Neuron (in vitro differentiated cells): Measurements from ENCODE around the gene PIAS4.
"Not testable (repeated sequence)": the region's sequence is repeated elsewhere in the genome, so short reads cannot be mapped to it uniquely, and the experiment has no call there.

Experiments
- H2AFZ ChIP-seq: one replicate; pipeline ENCODE4 v1.6.1; 2013; ENCODE audit warnings: low read depth, mild to moderate bottlenecking, inconsistent platforms, low read length, moderate library complexity
- H3K27me3 ChIP-seq: one replicate; pipeline ENCODE4 v1.6.1; 2013; ENCODE audit warnings: low read length; ENCODE audit not compliant: insufficient read depth
- H3K36me3 ChIP-seq: one replicate; pipeline ENCODE4 v1.6.1; 2013; ENCODE audit warnings: low read length; ENCODE audit not compliant: insufficient read depth
- H3K4me1 ChIP-seq: one replicate; pipeline ENCODE4 v1.6.1; 2013; ENCODE audit warnings: low read length; ENCODE audit not compliant: insufficient read depth
- H3K4me3 ChIP-seq: 2 replicates; pipeline ENCODE4 v1.5.1; 2013; ENCODE audit warnings: mild to moderate bottlenecking, low read length, moderate library complexity
- H3K9me3 ChIP-seq: one replicate; pipeline ENCODE4 v1.6.1; 2013; ENCODE audit warnings: low read length

PIAS4 gene

GRCh38 chr19:4007021-4007835 is at the start of gene PIAS4:
Gene PIAS4 (plus strand): TSS chr19:4007736. CDS start chr19:4007761, 25 bp downstream.
- Histone ChIP-seq H3K4me3 (peak within 1 kb of the TSS; percentile 98), H3K9me3 (no peaks in the 10 kb centered on the region), H2AFZ (peak within 1 kb of the TSS; percentile 58), H3K4me1 (peaks cover 27% of the 10 kb centered on the region), H3K27me3 (no peaks in the 10 kb centered on the region), H3K36me3 (peaks cover 5% of the 10 kb centered on the region)

DNA sequence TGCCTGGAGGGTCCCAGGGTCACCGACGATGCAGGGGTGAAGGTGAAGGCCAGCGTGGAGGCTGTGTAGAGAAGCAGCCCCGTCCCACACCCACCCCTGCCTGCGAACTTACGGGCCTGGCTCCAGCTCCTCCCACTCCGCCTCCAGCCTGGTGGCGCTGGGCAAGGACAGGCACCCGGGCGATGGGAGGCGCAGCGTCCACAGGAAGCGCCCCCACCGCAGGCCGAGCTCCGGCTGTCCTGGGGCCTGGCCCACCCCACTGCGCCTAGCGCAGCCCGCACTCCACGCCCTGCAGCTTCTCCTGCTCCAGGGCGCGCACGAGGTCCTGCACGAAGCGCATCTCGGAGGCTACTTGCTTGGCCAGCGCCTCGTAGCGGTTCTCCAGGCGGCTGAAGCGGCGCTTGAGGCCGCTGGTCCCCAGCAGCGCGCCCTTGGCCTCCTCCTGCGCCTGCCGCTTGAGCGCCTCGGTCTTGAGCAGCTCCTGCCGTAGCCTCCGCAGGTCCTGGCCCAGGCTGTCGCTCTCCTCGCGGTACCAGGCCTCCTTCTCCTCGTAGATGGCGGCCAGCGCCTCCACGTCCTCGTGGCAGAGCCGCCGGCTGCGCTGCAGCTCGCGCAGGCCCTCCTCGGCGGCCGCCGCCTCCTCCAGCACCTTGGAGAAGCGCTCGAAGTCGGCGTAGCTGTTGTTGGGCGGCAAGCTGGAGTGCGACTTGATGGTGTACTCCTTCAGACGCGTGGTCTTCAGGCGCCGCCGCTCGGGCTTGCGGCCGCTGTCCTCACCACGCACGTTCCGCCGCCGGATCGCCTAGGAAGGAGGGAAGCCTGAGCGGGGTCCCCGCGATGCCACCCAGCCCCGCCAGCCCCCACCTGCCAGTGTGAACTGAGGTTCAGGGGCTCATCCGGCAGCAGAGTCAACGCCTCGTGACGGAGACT is 48.4 kb upstream of the PIAS4 start:
- Histone ChIP-seq H3K4me1 (no peaks in the 10 kb centered on the region), H3K4me3 (no peak overlapping the region), H2AFZ (no peak overlapping the region), H3K27me3 (no peaks in the 10 kb centered on the region), H3K9me3 (no peaks in the 10 kb centered on the region), H3K36me3 (peaks cover 58% of the 10 kb centered on the region)

DNA sequence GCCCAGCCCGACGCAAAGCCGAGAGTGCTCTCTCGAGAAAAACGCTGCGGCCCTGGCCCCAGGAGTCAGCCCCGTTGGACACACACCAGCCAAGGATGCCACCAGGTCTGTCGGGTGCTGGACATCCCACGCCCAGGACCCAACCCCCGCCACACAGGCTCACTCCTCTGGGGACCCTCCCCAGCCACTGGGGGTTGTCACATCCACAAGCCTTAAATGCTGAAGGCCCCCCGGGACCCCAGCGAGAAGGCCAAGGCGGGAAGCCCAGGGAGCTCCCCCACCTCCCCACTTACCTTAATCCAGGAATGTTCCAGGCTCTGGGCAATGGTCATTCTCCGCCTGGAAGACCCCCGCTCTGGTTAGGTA is 47.8 kb upstream of the PIAS4 start:
- Histone ChIP-seq H2AFZ (no peak overlapping the region), H3K4me3 (no peak overlapping the region), H3K4me1 (no peaks in the 10 kb centered on the region), H3K9me3 (no peaks in the 10 kb centered on the region), H3K36me3 (peaks cover 64% of the 10 kb centered on the region), H3K27me3 (no peaks in the 10 kb centered on the region)

DNA sequence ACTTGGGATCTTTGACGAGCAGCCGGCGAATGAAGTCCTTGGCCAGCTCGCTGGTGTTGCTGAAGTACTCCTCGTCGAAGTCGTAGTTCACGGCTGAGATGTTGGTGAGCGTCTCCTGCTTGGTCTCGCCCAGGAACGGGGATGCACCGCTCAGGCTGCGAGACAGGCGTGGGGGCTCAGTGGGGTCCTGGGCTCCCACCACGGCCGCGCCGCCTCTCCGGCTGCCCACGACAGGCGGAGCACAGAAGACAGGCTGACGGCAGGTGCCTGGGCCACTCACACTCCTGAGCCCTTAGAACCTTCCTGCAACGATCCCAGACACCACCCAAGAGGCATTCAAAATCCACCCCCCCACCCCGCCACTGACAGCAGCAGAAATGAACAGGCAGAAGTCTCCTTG is 46.5 kb upstream of the PIAS4 start:
- H3K4me1 ChIP-seq = no peaks in the 10 kb centered on the region
- no peaks in the 10 kb centered on the region for H3K27me3 ChIP-seq
- no peaks in the 10 kb centered on the region for H3K9me3 ChIP-seq
- H3K4me3 ChIP-seq = no peak overlapping the region
- H2AFZ ChIP-seq = no peak overlapping the region
- H3K36me3 ChIP-seq = peaks cover 73% of the 10 kb centered on the region

- no peak overlapping the region for H3K4me3 ChIP-seq
- peaks cover 9% of the 10 kb centered on the region for H3K4me1 ChIP-seq
- H2AFZ ChIP-seq = no peak overlapping the region
- no peaks in the 10 kb centered on the region for H3K9me3 ChIP-seq
- H3K36me3 ChIP-seq = peaks cover 79% of the 10 kb centered on the region
- H3K27me3 ChIP-seq = no peaks in the 10 kb centered on the region
These were observed 43.9 kb upstream of the PIAS4 start for GRCh38 chr19:3963458-3964255.

GRCh38 chr19:3964256-3965194 is 43.0 kb upstream of the PIAS4 start:
- Histone ChIP-seq H3K27me3 (no peaks in the 10 kb centered on the region), H3K36me3 (peaks cover 70% of the 10 kb centered on the region)

GRCh38 chr19:3966051-3967017 is 41.2 kb upstream of the PIAS4 start:
- Histone ChIP-seq H3K4me3 (no peak overlapping the region), H3K4me1 (peaks cover 25% of the 10 kb centered on the region), H3K9me3 (no peaks in the 10 kb centered on the region), H2AFZ (no peak overlapping the region), H3K27me3 (no peaks in the 10 kb centered on the region), H3K36me3 (peaks cover 59% of the 10 kb centered on the region)

More at GRCh38 chr19:3964256-3965194, 43.0 kb upstream of the PIAS4 start:
- Histone ChIP-seq H3K4me1 (peaks cover 18% of the 10 kb centered on the region), H2AFZ (no peak overlapping the region), H3K9me3 (no peaks in the 10 kb centered on the region), H3K4me3 (no peak overlapping the region)

DNA sequence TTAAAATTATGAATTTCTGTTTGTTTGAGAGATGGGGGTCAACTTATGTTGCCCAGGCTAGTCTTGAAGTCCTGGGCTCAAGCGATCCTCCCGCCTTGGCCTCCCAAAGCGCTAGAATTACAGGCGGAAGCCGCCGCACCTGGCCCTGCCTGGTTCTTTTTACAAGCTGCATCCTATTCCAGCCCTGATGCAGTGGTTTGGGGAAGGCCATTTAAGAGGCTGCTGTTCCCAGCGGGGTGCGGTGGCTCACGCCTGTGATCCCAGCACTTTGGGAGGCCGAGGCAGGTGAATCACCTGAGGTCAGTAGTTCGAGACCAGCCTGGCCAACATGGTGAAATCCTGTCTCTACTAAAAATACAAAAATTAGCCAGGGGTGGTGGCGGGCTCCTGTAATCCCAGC is 39.6 kb upstream of the PIAS4 start:
- H3K36me3 ChIP-seq = peaks cover 47% of the 10 kb centered on the region
- not testable (repeated sequence) for H3K9me3 ChIP-seq

DNA sequence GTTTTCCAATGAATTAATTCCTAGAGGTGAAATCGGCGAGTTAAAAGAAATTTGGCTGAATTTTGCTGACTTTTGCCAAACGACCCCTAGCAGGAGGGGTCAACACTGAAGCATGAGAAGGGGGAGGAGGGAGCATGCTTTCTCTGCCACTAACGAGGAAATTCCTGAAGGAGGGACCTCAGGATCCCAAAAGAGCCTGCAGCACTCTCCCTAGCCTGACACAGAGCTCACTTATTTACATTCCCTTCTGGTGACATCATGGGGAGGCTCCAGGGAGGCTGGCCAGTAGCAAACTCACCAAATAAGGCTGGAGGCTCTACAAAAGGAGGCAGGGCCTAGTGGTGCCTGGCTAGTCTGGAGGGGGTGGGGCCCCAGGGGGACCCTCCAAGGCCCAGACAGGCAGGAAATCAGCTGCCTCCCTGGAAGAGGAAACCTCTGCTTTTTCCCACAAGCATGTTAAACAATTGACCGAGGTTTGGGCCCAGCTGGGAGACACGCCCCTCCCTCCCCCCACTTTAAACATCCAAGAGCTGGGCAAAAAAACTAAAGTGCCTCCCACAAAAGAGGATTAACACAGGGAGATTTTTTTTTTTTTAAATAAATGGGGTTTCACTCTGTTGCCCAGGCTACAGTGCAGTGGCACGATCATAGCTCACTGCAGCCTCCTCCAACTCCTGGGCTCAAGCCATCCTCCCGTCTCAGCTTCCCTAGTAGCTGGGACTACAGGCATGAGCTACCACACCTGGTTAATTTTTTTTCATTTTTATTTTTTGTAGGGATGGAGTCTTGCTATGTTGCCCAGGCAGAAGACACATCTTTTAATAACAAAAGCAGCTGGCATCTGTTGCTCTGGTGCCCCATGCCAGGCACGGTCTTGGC is 38.7 kb upstream of the PIAS4 start:
- H3K4me1 ChIP-seq = peaks cover 26% of the 10 kb centered on the region
- peaks cover 39% of the 10 kb centered on the region for H3K36me3 ChIP-seq
- H3K4me3 ChIP-seq = peak overlapping the region; percentile 84
- H2AFZ ChIP-seq = no peak overlapping the region
- H3K9me3 ChIP-seq = no peaks in the 10 kb centered on the region
- H3K27me3 ChIP-seq = no peaks in the 10 kb centered on the region

More for the DNA sequence above, 39.6 kb upstream of the PIAS4 start:
- peaks cover 26% of the 10 kb centered on the region for H3K4me1 ChIP-seq
- H2AFZ ChIP-seq, H3K27me3 ChIP-seq, H3K4me3 ChIP-seq: not testable (repeated sequence)

DNA sequence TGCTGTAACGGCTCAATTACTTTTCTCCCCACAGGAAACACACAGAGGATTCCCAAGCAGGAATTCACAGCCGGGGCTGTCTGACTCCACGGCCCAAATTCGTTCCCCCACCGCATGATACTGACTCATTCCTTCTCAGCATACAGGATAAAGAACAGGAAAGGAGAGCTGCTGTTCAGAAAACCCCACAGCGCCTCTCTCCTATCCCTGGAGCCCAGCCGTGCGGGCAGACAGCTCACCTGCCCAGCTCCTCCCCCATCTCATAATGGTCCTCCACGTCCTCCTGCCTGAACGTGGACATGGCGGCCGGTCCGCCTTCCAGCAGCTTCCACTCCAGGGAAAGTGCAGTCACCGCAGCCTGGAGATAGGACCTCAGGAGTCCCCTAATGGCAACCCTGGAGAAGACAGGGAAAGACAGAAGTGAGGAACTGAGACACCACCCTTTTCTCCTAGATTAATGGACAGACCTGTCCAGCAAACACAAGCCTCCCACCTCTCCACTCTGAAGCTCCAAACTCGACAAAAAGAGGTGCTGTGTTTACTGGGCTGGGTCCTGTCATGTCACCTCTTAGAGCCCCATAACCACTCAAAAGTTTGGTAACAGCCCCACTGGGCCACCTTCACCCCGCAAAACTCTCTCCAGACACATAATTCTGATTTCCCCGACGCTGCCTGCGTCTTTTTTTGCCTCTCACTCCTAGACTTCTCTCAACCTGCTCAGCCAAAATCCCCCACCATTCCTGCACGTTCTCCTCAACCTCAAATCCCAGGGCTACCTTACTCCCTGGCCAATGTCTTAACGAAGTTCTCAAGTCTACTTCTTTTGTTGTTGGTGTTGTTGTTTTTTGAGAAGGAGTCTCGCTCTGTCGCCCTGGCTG is 37.9 kb upstream of the PIAS4 start:
- Histone ChIP-seq H3K9me3 (no peaks in the 10 kb centered on the region), H3K4me1 (peaks cover 26% of the 10 kb centered on the region), H3K27me3 (no peaks in the 10 kb centered on the region), H3K4me3 (peak overlapping the region; percentile 84), H3K36me3 (peaks cover 31% of the 10 kb centered on the region), H2AFZ (no peak overlapping the region)
